H54 (cell line): Measurements from ENCODE around the gene PIK3AP1.
"Not testable (repeated sequence)": the region's sequence is repeated elsewhere in the genome, so short reads cannot be mapped to it uniquely, and the experiment has no call there.

Experiments
- DNase-seq: peaks from one replicate; pipeline ENCODE4 v3.0.0; 2011; ENCODE audit warnings: low spot score, mixed read lengths; ENCODE audit not compliant: insufficient read length
- FAIRE-seq: peaks from 3 replicates; lab custom pipeline; 2011; peaks lifted over from hg19 to GRCh38; lab: Jason Lieb, UNC
- POLR2A ChIP-seq: IDR thresholded peaks from 2 replicates; pipeline ENCODE4 v1.6.1; 2011; ENCODE audit warnings: low read depth, mild to moderate bottlenecking, low read length

Gene PIK3AP1

DNA sequence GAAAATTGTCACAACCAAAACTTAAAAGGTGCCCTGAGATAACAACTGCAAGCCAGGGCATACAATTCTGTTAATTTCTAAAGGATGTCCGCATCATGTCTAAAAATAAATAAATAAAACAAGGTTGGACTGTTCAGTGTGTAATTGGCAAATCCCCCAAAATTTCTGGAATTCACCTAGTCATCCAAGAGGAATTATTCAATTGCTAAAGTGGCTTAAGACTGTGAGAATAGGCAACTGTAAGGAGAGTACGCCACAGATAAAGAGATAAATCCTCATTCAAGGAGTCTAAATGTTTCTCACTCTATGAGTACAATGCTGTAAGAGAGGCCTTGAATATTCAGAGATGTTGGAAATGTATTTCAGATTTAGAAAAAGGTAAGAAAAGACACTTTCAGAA, 37.2 kb downstream of the PIK3AP1 start:
- FAIRE-seq (no peak), DNase-seq (no peak)
- TF ChIP-seq POLR2A = no peak

DNA sequence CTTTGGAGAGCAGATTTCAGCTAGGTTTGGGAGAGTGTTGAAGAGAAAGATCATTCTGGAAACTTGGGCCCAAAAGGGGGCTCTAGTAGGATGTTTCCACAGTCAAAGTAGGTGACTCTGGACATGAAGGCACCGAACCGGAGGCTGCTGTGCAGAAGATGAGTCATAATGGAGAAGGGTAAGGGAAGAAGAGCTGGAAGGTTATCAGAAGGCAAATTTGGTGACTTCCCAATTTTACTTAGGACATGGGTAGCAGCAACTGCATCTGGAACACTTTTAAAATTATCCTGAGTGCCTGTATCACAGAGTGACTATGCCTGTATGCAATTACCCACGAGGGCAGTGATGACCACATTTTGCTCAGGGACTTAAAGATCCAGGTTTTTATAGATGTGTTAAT, 38.8 kb downstream of the PIK3AP1 start:
- FAIRE-seq (no peak), DNase-seq (no peak)
- no peak for TF ChIP-seq POLR2A

DNA sequence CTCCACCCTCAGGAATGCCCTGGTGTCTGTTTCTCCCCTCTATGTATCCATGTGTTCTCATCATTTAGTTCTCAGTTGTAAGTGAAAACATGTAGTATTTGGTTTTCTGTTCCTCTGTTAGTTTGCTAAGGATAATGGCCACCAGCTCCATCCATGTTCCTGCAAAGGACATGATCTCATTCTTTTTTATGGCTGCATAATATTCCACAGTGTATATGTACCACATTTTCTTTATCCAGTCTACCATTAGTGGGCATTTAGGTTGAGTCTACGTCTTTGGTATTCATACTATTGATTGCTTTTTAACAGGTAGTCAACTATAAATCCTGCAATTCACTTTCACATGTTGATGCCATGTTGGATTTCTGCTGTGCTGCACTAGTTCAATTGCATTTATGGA, 39.9 kb downstream of the PIK3AP1 start:
- FAIRE-seq = not testable (repeated sequence)

DNA sequence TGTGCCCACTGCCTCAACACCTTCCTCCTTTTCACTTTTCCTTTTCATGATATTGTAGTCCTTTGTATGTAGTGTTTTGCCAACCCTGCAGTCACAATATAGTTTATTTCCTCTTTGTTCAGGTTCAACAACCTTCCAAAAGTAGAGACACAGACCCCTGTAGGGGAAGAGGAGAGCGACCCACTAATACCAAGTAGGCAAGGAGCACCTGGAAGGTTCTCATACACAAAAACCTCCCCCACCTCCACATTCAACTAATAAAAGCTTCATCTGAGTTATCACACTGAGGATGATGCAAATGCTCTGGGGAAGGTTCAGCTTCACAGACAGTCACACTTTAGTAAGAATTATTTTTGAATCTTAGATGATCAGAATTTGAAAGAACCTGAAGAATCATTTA, 41.6 kb downstream of the PIK3AP1 start:
- DNase-seq (no peak), FAIRE-seq (no peak)
- no peak for TF ChIP-seq POLR2A

More for the DNA sequence above, 39.9 kb downstream of the PIK3AP1 start:
- not testable (repeated sequence) for DNase-seq

DNA sequence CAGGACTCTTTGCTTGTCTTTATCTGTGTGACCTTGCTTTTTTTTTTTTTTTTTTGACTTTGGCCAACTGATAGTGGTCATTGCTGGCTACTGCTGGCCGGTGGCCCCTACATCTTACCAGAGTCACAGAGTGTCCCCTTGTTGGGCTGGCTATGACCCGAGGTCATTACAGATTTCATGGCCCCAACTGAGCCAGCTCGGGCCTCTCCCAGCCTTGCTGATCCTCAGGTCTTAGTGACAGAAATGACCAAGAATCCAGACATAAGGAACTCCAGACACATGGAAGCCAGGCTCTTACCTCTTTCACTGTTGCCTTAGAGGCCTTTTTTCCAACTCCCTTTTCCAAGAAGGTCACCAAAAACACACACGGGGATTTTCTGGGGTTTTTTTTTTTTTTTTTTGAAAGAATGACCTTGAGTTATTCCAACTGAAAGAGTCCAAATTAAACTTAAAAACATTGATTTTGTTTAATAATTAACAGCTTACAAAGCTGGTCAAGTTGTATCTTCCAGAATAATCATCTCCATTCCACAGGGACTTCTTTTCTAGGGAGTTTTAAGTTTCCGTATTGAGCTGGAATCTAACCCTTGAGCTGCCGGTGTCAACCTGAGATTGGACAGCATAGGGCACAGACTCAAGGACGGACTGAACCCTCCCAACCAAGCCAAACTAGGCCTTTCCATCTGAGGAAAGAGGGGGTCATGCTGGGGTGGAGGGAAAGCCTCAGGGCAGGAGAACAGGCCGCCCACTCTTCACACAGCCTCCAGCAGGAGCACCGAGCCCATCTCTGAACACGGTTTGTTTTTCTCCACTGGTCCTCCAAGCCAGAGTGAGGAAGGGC, 43.8 kb downstream of the PIK3AP1 start:
- no peak for TF ChIP-seq POLR2A
- FAIRE-seq = no peak
- DNase-seq = no peak

DNA sequence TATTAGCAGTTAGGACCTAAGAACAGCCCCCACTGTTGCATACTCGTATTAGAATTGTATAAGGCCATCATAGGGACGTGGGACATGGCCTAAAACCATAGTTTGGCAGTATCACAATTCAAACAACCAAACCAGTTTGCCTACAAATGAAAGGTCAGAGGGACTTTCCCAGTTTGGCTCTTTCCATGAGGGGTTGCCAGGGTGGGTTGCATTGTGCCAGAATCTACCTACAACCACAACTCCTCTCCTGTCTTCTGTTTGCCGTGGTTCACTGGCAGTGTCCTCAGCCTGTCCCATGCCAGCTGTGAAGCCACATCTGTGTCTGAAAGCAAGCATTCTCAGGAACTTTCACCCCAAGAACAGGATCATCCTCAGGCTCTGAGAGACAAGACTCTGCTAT, 44.5 kb downstream of the PIK3AP1 start:
- TF ChIP-seq POLR2A = no peak
- DNase-seq = no peak
- FAIRE-seq = no peak

DNA sequence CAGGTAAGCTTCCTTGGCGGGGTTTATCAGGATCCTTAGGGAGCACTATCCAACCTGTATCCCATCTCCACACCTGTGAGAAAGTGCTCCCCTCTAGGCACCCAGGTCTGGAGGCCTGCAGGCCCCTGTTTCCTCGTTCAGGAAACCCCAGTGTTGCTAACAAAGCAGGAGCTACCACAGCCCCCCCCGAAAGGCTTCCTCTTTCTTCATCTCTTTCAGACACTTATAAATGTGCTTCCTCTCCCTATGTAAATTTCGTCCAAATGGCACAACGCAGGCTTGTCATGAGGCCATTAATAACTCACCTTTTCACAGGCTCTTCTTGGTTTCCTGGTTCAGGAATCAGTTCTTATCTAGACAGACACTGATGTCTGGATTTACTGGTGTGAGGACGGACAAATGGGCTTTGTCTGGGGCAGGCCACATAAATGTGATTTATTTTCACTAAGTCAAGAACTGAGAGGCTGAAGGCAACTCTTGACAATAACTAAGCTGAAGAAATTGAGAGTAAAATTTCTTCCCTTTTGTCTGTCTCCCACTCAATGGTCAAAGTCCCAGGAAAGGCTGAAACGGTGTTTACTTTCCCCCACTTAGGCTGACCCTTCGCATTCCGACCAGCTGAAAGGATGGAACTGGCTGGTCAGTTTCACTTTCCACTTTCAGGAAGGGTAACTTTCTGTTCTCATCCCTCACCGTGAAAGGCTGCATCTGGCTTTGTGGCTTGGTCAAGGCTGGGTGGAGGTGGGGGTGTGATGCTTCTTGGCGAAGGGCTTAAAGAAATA, 46.8 kb downstream of the PIK3AP1 start:
- DNase-seq (no peak), FAIRE-seq (no peak)
- TF ChIP-seq POLR2A = no peak

DNA sequence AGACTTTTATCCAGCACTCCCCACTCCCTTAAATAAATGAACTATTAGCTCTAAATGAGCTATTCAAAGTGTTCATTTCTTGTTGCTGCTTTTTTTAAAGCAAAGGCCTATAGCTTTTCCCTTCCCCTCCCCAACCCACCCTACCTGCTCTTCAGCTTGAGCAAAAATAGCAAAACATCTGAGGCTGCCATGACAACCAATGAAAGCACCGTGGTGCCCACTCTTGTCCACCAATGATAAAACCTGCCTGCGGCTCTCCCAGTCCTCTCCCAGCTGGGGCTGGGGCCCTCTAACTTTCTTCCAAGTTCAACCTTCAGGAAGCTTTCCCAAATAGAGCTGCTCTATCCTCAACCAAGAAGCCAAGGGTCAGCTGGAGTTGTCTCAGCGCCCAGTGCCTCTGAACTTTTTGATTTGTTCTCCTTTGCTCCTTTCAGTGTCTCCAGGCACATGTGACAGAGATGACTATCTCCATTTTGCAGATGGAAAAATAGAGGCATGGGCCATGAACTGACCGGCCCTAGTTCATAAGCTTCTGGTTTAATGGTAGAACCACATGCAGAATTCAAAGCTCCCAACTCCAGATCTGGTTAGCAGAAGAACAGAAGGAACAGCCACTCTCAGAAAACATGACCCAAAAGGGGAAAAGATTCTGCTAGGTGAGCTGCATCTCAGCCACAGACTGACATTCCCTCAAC, 47.7 kb downstream of the PIK3AP1 start:
- FAIRE-seq = no peak

DNA sequence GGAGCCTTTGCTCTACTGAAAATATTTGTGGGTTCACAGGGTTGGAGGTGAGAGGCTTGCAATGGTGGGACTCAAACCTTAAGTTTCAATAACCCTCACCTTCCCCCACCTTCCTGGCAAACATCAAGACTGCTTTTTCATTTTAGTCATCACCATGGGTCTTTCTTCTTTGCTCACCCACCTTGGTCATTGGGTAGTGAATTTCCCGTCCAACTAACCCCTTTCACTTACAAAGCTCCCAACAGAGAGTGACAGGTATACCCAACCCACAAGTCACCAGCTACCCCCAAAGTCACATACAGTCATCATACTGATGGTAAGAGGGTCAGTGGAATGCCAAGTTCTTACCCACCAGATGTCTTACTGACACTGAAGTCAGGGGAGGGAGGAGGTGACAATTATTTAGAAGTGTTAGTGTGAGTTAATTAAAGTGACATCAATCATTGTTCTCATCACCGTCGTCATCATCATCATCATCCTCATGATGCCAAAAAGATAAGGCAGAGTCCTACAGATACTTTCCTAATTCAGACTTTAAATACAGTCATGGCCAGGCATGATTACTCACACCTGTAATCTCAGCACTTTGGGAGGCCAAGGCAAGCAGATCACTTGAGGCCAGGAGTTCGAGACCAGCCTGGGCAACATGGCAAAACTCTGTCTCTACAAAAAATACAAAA, 49.0 kb downstream of the PIK3AP1 start:
- DNase-seq = no peak
- no peak for TF ChIP-seq POLR2A
- FAIRE-seq = no peak

More for the DNA sequence above, 47.7 kb downstream of the PIK3AP1 start:
- DNase-seq = no peak
- TF ChIP-seq POLR2A = no peak

DNA sequence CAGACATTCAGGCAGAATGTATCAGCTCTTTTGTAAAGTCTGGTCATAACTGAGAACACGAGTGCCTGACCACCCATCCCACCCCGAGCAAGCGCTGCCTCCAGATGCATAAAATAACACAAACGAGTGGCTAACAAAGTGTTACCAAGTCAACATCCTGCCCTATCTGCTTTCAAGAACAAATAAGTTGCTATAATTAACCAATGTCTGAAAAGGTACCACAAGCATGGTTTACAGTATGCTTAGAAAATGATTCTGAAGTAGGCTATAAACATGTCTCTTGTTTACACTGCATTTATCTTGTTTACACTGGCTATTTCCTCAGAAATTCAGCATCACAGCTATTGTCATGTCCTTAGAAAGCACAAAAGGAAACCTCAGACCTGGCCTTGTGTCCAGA, 49.5 kb downstream of the PIK3AP1 start:
- TF ChIP-seq POLR2A = no peak
- DNase-seq (no peak), FAIRE-seq (no peak)

DNA sequence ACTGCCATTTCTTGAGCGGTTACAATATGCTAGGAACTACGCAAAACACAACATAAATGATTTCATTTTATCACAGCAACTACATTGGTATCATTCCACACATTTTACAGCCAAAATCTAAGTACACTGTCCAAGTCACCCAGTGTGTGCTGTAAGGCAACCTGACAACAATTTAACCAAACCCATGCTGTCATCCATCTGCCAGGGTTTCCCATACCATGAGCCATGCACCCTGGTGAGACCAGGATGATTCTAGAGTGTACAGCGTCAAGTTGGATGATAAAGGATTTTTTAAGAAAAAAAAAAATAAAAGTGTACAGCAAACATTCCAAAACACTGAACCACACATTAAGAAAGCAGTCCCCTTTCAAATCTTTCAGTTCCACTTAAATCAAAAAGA, 52.9 kb downstream of the PIK3AP1 start:
- FAIRE-seq (no peak), DNase-seq (no peak)
- TF ChIP-seq POLR2A = no peak

DNA sequence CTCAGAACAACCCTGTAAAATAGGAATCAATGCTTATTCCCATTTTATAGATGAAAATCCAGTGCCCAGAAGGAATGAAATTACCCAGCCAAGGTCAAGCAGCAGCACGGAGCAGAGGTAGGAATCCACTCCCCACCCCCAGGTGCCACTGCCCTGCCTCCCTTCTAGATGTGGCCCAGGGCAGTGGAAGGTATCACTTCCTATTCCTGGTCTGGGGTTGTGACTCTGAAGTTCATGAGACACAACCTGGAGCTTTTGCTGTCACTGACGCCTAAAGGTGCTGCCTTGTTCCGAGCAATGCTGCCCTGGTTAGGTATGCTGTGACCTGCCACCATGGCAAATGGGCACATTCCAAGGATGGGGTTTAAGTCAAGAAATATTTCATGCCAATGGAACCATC, 53.6 kb downstream of the PIK3AP1 start:
- no peak for FAIRE-seq
- DNase-seq = no peak
- TF ChIP-seq POLR2A = no peak

DNA sequence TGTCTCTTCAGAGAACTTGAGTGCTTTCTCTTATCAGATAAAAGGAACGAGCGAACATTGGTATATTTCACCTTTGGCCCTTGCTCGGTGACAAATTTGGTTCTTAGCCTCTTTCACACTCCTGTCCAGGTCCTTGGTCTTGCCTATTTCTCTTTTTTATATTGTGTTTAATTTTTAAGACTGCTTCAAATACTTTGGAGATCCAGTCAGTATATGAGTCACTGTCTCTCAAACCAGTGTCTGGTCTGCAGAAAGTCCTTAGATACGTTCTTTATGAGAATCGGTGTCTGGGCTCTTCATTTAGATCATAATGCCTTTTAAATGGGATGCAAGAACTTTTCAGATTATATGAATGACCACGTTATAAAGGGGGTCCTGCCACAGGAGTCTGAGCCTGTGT, 55.0 kb downstream of the PIK3AP1 start:
- no peak for TF ChIP-seq POLR2A
- FAIRE-seq (no peak), DNase-seq (no peak)
